SU-DHL-6 (cell line): ENCODE results near the gene HS6ST1.

Source experiments
- CTCF ChIP-seq: fragments of 200-600 bp; sonication (generic); IDR thresholded peaks from one replicate; pipeline ENCODE4 v1.5.1; 2017; ENCODE audit warnings: antibody characterized with exemption, mild to moderate bottlenecking, low read length, moderate library complexity; ENCODE audit not compliant: insufficient read depth, poor library complexity, severe bottlenecking
- EZH2phosphoT487 ChIP-seq: fragments of 200-600 bp; sonication (generic), shearing (Covaris generic); conservative IDR thresholded peaks from 2 replicates; pipeline ENCODE4 v1.6.1; 2018; ENCODE audit warnings: mild to moderate bottlenecking, antibody characterized with exemption, low read length, moderate library complexity, mixed read lengths

GRCh38 chr2:128281852-128282245 lies 36.8 kb downstream of the HS6ST1 start:
- TF ChIP-seq CTCF (no peak), EZH2phosphoT487 (no peak)
